Measurements from ENCODE around the gene UBB.

- TF ChIP-seq CTCF (IDR thresholded peaks at IDR 0.05) = no peak
- no peak for TF ChIP-seq POLR2A (IDR thresholded peaks at IDR 0.05)
These were observed 27.3 kb upstream of the UBB start, which contains the start of gene CENPV for GRCh38 chr17:16353317-16354174.
